Endothelial cell (in vitro differentiated cells): ENCODE measurements around the gene OTUD7B. TPM values are rescaled to one million over a fixed set of nuclear protein-coding genes. Genes with fewer than 3 reads are reported as not detected.
"Not testable (repeated sequence)": the region's sequence is repeated elsewhere in the genome, so short reads cannot be mapped to it uniquely, and the experiment has no call there.

Experiments used
- DNase-seq: peaks from one replicate; pipeline ENCODE4 v3.0.0; 2021; ENCODE audit warnings: low spot score
- H3K27ac Mint-ChIP-seq: one replicate; pipeline ENCODE4 v1.8.0; 2021; ENCODE audit warnings: mixed read lengths, inconsistent platforms; ENCODE audit not compliant: unreplicated experiment
- H3K27me3 Mint-ChIP-seq: one replicate; pipeline ENCODE4 v1.8.0; 2021; ENCODE audit warnings: mild to moderate bottlenecking, moderate library complexity, mixed read lengths, inconsistent platforms; ENCODE audit not compliant: unreplicated experiment
- H3K36me3 Mint-ChIP-seq: one replicate; pipeline ENCODE4 v1.8.0; 2021; ENCODE audit warnings: mild to moderate bottlenecking, low read depth, mixed read lengths, inconsistent platforms; ENCODE audit not compliant: unreplicated experiment
- H3K4me1 Mint-ChIP-seq: one replicate; pipeline ENCODE4 v1.8.0; 2021; ENCODE audit warnings: mild to moderate bottlenecking, mixed read lengths, inconsistent platforms; ENCODE audit not compliant: unreplicated experiment
- H3K4me3 Mint-ChIP-seq: one replicate; pipeline ENCODE4 v1.8.0; 2021; ENCODE audit warnings: mild to moderate bottlenecking, mixed read lengths, inconsistent platforms; ENCODE audit not compliant: unreplicated experiment
- H3K9me3 Mint-ChIP-seq: one replicate; pipeline ENCODE4 v1.8.0; 2021; ENCODE audit warnings: mixed read lengths, inconsistent platforms; ENCODE audit not compliant: unreplicated experiment
- long read RNA-seq: library from polyadenylated mRNA; unstranded; transcript quantifications from one replicate; pipeline ENCODE4 v2.0.0, GENCODE V29; 2020; ENCODE audit not compliant: unreplicated experiment
- total RNA-seq: library from RNA; stranded (reverse); fragmentation: NEBNext Ultra II Directional; extraction: Animal tissue kit (Norgen Biotek cat#: 25700); gene quantifications from one replicate; pipeline ENCODE4 v1.2.1, GENCODE V29; 2021; ENCODE audit not compliant: unreplicated experiment
- TF ChIP-seq, protein P1 (sequence below): fragments of 200-600 bp; sonication (generic); IDR thresholded peaks from one replicate; pipeline ENCODE4 v1.5.0; 2021; ENCODE audit warnings: antibody characterized with exemption; ENCODE audit not compliant: unreplicated experiment

Gene OTUD7B
- 20.4 TPM for total RNA-seq
- long read RNA-seq, partial matches to known transcripts = 0 of 1 reads
- long read RNA-seq, other reads (novel, unspliced or antisense) = 1 of 1 reads

DNA sequence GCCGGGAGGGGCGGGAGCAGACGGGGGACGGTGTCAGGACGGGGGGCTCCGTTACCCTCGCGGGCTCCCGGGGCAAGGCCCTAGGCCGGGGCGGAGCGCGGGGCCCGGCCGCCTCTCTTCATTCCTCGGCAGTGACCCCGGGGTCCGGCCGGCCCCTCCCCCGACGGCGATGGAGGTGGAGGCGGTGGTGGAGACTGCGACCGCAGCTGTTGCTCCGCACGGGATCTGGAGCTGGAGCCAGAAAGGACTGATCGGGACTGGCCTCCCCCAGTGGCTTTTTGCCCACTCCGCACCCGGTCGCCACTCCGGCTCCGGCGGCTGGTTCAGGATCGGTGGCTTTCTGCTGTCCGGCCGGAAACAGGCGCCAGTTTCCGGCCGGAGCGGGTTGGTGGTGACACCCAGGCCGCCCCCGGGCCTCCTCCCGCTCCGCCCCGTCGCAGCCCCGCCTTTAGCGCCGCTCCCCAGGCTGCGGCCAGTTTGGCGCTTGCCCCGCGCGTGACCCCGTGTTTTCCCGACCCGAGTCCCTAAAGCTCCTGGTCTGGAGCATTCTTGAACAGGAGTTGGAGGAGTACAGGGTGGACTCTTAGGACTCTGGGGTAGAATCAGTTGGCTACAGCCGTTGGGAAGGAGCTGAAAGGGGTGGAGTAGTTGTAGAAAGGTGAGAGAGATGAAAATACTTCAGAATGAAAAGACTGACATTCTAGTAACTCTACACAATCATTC lies at the start of gene OTUD7B:
Gene OTUD7B, minus strand, starts transcription at position 334 of the 723 bp plus-strand sequence. CDS start 33,216 bp downstream, outside the sequence.
- Mint-ChIP-seq H3K27ac (peak within 1 kb of the TSS; percentile 99), H3K27me3 (peaks cover 2% of the 10 kb centered on the region)

GRCh38 chr1:150060260-150060659 lies 49.7 kb upstream of the OTUD7B start:
- TF ChIP-seq, protein P1, sequence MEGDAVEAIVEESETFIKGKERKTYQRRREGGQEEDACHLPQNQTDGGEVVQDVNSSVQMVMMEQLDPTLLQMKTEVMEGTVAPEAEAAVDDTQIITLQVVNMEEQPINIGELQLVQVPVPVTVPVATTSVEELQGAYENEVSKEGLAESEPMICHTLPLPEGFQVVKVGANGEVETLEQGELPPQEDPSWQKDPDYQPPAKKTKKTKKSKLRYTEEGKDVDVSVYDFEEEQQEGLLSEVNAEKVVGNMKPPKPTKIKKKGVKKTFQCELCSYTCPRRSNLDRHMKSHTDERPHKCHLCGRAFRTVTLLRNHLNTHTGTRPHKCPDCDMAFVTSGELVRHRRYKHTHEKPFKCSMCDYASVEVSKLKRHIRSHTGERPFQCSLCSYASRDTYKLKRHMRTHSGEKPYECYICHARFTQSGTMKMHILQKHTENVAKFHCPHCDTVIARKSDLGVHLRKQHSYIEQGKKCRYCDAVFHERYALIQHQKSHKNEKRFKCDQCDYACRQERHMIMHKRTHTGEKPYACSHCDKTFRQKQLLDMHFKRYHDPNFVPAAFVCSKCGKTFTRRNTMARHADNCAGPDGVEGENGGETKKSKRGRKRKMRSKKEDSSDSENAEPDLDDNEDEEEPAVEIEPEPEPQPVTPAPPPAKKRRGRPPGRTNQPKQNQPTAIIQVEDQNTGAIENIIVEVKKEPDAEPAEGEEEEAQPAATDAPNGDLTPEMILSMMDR = no peak
- Mint-ChIP-seq H3K27me3 (no peaks in the 10 kb centered on the region), H3K27ac (no peak overlapping the region), H3K36me3 (no peaks in the 10 kb centered on the region), H3K4me1 (peaks cover 9% of the 10 kb centered on the region), H3K9me3 (no peaks in the 10 kb centered on the region), H3K4me3 (no peak overlapping the region)
- no peak for DNase-seq

More for the DNA sequence above, at the start of gene OTUD7B:
- no peaks in the 10 kb centered on the region for H3K9me3 Mint-ChIP-seq
- peak within 1 kb of the TSS; percentile 100 for H3K4me3 Mint-ChIP-seq
- no peaks in the 10 kb centered on the region for H3K36me3 Mint-ChIP-seq
- peaks cover 22% of the 10 kb centered on the region for H3K4me1 Mint-ChIP-seq
- peak; percentile 85 for DNase-seq
- TF ChIP-seq, protein P1 = no peak

DNA sequence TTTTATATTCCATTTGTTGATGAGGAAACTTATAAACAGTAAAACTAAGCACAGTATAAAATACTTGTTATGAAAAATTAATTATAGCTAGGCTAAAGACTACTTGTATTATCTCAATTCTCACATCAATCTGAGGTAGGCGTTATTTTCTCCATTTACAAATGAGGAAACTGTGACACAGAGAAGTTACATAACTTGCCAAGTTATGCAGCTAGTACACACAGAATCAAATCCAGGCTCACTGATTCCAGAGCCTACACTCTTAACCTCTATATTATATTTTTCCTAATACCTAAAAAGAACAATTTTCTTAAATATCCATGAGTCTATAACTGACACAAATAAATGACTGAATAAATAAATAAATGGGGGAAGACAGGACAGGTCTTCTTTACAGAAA lies 45.9 kb upstream of the OTUD7B start:
- Mint-ChIP-seq H3K9me3 (no peaks in the 10 kb centered on the region), H3K36me3 (no peaks in the 10 kb centered on the region), H3K4me1 (peaks cover 11% of the 10 kb centered on the region), H3K4me3 (no peak overlapping the region), H3K27me3 (no peaks in the 10 kb centered on the region), H3K27ac (no peak overlapping the region)
- no peak for DNase-seq
- TF ChIP-seq, protein P1 = no peak

GRCh38 chr1:150055507-150055906 lies 45.0 kb upstream of the OTUD7B start:
- H3K27ac Mint-ChIP-seq, H3K9me3 Mint-ChIP-seq, H3K27me3 Mint-ChIP-seq, H3K4me3 Mint-ChIP-seq, H3K36me3 Mint-ChIP-seq, DNase-seq: not testable (repeated sequence)
- peaks cover 11% of the 10 kb centered on the region for H3K4me1 Mint-ChIP-seq

GRCh38 chr1:150053926-150054325 lies 43.4 kb upstream of the OTUD7B start:
- H3K9me3 Mint-ChIP-seq = no peaks in the 10 kb centered on the region
- H3K4me1 Mint-ChIP-seq = peaks cover 11% of the 10 kb centered on the region
- H3K27ac Mint-ChIP-seq = no peak overlapping the region
- H3K4me3 Mint-ChIP-seq = no peak overlapping the region
- no peaks in the 10 kb centered on the region for H3K36me3 Mint-ChIP-seq
- no peaks in the 10 kb centered on the region for H3K27me3 Mint-ChIP-seq
- TF ChIP-seq, protein P1 = no peak
- DNase-seq = no peak

DNA sequence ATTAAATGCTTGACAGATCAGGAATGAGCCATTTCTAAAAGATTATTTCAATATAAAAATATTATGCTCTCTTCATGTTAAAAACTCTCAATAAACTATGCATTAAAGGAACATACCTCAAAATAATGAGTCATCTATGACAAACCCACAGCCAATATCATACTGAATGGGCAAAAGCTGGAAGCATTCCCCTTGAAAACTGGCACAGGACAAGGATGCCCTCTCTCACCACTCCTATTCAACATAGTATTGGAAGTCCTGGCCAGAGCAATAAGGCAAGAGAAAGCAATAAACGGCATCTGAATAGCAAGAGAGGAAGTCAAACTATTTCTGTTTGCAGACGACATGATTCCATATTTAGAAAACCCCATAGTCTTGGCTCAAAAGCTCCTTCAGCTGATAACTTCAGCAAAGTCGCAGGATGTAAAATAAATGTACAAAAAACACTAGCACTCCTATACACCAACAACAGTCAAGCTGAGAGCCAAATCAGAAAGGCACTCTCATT lies 41.4 kb upstream of the OTUD7B start:
- H3K27ac Mint-ChIP-seq, H3K9me3 Mint-ChIP-seq, H3K4me3 Mint-ChIP-seq, H3K36me3 Mint-ChIP-seq, H3K27me3 Mint-ChIP-seq, DNase-seq: not testable (repeated sequence)
- H3K4me1 Mint-ChIP-seq = peaks cover 11% of the 10 kb centered on the region
